Fibroblast of skin of left quadriceps (primary cell): ENCODE measurements around the gene BCR.
"Not testable (repeated sequence)": the region's sequence is repeated elsewhere in the genome, so short reads cannot be mapped to it uniquely, and the experiment has no call there.

Experiments used
- DNase-seq, 2 experiments: peaks; one replicate each; pipeline ENCODE4 v3.0.0-alpha.2; 2013; ENCODE audit warnings: low read depth in 2 of 2

The BCR gene

GRCh38 chr22:23313791-23314567 is 133.7 kb downstream of the BCR start:
- no peak for DNase-seq

- peak; percentile 19 to 21 for DNase-seq
Observed at GRCh38 chr22:23315341-23315917, 135.1 kb downstream of the BCR start.

- DNase-seq = not testable (repeated sequence)
Observed at GRCh38 chr22:23316596-23316995, 136.3 kb downstream of the BCR start.

GRCh38 chr22:23318316-23318715 is 138.0 kb downstream of the BCR start:
- not testable (repeated sequence) for DNase-seq

GRCh38 chr22:23322497-23323080 is 142.3 kb downstream of the BCR start:
- DNase-seq = not testable (repeated sequence)

GRCh38 chr22:23323960-23324688 is 143.8 kb downstream of the BCR start:
- not testable (repeated sequence) for DNase-seq

- no peak for DNase-seq
Observed at GRCh38 chr22:23325183-23325582, 144.9 kb downstream of the BCR start.

GRCh38 chr22:23333822-23334221 is 153.5 kb downstream of the BCR start:
- DNase-seq = not testable (repeated sequence)

- DNase-seq = not testable (repeated sequence)
Observed at GRCh38 chr22:23337672-23338071, 157.4 kb downstream of the BCR start.

GRCh38 chr22:23341942-23342695 is 161.8 kb downstream of the BCR start:
- not testable (repeated sequence) for DNase-seq

- no peak for DNase-seq
Observed at GRCh38 chr22:23351321-23351720, 171.0 kb downstream of the BCR start.

GRCh38 chr22:23353004-23353403 is 172.7 kb downstream of the BCR start:
- DNase-seq = no peak

GRCh38 chr22:23353696-23354095 is 173.4 kb downstream of the BCR start:
- no peak for DNase-seq

GRCh38 chr22:23356094-23356493 is 175.8 kb downstream of the BCR start:
- no peak for DNase-seq

GRCh38 chr22:23357053-23357452 is 176.7 kb downstream of the BCR start:
- DNase-seq = no peak

- DNase-seq = no peak
Observed at GRCh38 chr22:23359583-23360123, 179.3 kb downstream of the BCR start.

GRCh38 chr22:23361676-23362075 is 181.4 kb downstream of the BCR start:
- no peak for DNase-seq

GRCh38 chr22:23363683-23364082 is 183.4 kb downstream of the BCR start:
- DNase-seq = no peak

GRCh38 chr22:23364389-23364788 is 184.1 kb downstream of the BCR start:
- no peak for DNase-seq

GRCh38 chr22:23365524-23365923 is 185.2 kb downstream of the BCR start:
- DNase-seq = no peak

- DNase-seq = no peak
Observed at GRCh38 chr22:23365961-23366360, 185.7 kb downstream of the BCR start.
